ENCODE measurements around the gene ATP7A.

The ATP7A gene

DNA sequence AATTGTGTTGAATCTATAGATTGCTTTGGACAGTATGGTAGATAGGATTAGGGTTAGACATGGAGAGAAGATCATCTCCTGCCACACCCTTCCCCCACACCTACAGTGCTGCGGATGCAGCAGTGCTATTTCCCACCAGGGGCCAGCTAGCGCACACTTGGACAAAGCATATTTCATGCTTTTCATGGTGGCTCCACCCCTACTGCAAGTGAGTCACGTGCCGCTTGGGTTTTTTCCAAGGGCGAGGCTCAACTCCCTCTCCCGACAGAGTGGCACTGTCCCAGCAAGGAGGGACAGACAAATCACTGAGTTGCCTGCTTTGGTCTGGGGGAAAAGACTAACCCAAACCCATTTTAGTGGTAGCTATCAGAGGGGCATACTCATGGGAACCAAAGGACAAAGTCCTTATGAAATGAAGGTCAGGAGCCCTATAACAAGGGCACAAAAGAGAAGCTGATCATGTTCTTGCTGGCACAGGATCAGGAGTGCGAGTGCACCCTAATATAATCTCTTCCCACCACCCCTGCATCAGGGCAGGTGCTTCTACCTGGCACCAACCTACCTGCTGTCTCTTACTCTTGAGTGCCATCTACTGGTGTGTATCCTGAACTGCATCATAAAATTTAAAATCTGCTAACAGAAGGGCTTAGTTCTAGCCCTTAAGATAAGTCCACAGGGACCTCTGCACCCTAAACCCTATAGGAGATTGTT is 114.0 kb downstream of the ATP7A start:
- H3F3A ChIP-seq (ENCODE audit: insufficient read depth, low read length), result no peaks in the 10 kb centered on the region
- TF ChIP-seq CTCF (IDR thresholded peaks at IDR 0.05; ENCODE audit: low read length), result peak; percentile 68
- no peak for TF ChIP-seq EZH2 (IDR thresholded peaks at IDR 0.05; ENCODE audit: borderline replicate concordance, low read length)
- no peak overlapping the region for H3K9ac ChIP-seq (ENCODE audit: low read length)
- H3K4me3 ChIP-seq (ENCODE audit: low read depth, low read length, poor library complexity, severe bottlenecking), result no peak overlapping the region
- no peak overlapping the region for H2AFZ ChIP-seq (ENCODE audit: low read length)
- no peaks in the 10 kb centered on the region for H3K4me1 ChIP-seq (ENCODE audit: insufficient read depth, low read length, severe bottlenecking)
- H3K9me2 ChIP-seq (ENCODE audit: low read depth, low read length), result no peaks in the 10 kb centered on the region
- H3K27me3 ChIP-seq (ENCODE audit: insufficient read depth, low read length), result no peaks in the 10 kb centered on the region
- H3K79me2 ChIP-seq (ENCODE audit: insufficient read depth, low read length), result no peaks in the 10 kb centered on the region
- no peak overlapping the region for H3K27ac ChIP-seq (ENCODE audit: low read depth, low read length, poor library complexity, severe bottlenecking)
- H3K36me3 ChIP-seq (ENCODE audit: insufficient read depth, low read length), result no peaks in the 10 kb centered on the region
- no peaks in the 10 kb centered on the region for H3K9me3 ChIP-seq (ENCODE audit: low read length)
- no peaks in the 10 kb centered on the region for H4K20me1 ChIP-seq (ENCODE audit: insufficient read depth, low read length)
- no peak overlapping the region for H3K4me2 ChIP-seq (ENCODE audit: low read length)

- H3F3A ChIP-seq (ENCODE audit: insufficient read depth, low read length), result no peaks in the 10 kb centered on the region
- H3K4me3 ChIP-seq (ENCODE audit: low read depth, low read length, poor library complexity, severe bottlenecking), result no peak overlapping the region
- no peaks in the 10 kb centered on the region for H3K79me2 ChIP-seq (ENCODE audit: insufficient read depth, low read length)
- H3K4me2 ChIP-seq (ENCODE audit: low read length), result no peak overlapping the region
- no peaks in the 10 kb centered on the region for H3K4me1 ChIP-seq (ENCODE audit: insufficient read depth, low read length, severe bottlenecking)
- no peaks in the 10 kb centered on the region for H3K9me2 ChIP-seq (ENCODE audit: low read depth, low read length)
- no peak overlapping the region for H3K9ac ChIP-seq (ENCODE audit: low read length)
- H2AFZ ChIP-seq (ENCODE audit: low read length), result no peak overlapping the region
- H3K36me3 ChIP-seq (ENCODE audit: insufficient read depth, low read length), result no peaks in the 10 kb centered on the region
- H3K27me3 ChIP-seq (ENCODE audit: insufficient read depth, low read length), result no peaks in the 10 kb centered on the region
- H3K9me3 ChIP-seq (ENCODE audit: low read length), result no peaks in the 10 kb centered on the region
- TF ChIP-seq EZH2 (IDR thresholded peaks at IDR 0.05; ENCODE audit: borderline replicate concordance, low read length) (no peak), CTCF (IDR thresholded peaks at IDR 0.05; ENCODE audit: low read length) (no peak)
- H3K27ac ChIP-seq (ENCODE audit: low read depth, low read length, poor library complexity, severe bottlenecking), result no peak overlapping the region
- H4K20me1 ChIP-seq (ENCODE audit: insufficient read depth, low read length), result no peaks in the 10 kb centered on the region
Observed at GRCh38 chrX:78027798-78028197, 117.3 kb downstream of the ATP7A start.

DNA sequence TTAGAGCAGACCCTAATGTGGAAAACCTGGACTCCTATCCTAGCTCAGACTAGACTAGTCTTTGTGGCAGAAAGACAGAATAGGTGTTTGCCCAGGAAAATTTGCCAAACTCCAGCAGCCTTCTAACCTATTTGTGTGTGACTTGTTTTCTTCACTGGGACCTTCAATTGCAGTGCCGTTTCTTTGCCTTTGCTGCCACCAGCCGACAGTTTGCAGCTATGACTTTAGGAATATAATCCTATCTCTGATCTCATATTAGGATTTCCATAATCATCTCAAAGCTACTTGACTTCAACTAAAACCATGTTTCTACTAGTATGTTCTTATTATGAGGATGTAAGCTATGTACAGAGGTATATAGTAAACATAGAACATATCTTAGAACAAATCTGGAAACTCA is 119.2 kb downstream of the ATP7A start:
- no peaks in the 10 kb centered on the region for H3K27me3 ChIP-seq (ENCODE audit: insufficient read depth, low read length)

More for the DNA sequence above, 119.2 kb downstream of the ATP7A start:
- Histone ChIP-seq H3K79me2 (ENCODE audit: insufficient read depth, low read length) (no peaks in the 10 kb centered on the region), H3K9ac (ENCODE audit: low read length) (no peak overlapping the region), H2AFZ (ENCODE audit: low read length) (no peak overlapping the region), H3K27ac (ENCODE audit: low read depth, low read length, poor library complexity, severe bottlenecking) (no peak overlapping the region), H3K4me3 (ENCODE audit: low read depth, low read length, poor library complexity, severe bottlenecking) (no peak overlapping the region), H3K4me1 (ENCODE audit: insufficient read depth, low read length, severe bottlenecking) (no peaks in the 10 kb centered on the region), H3F3A (ENCODE audit: insufficient read depth, low read length) (no peaks in the 10 kb centered on the region), H3K9me3 (ENCODE audit: low read length) (no peaks in the 10 kb centered on the region), H3K9me2 (ENCODE audit: low read depth, low read length) (no peaks in the 10 kb centered on the region), H4K20me1 (ENCODE audit: insufficient read depth, low read length) (no peaks in the 10 kb centered on the region), H3K4me2 (ENCODE audit: low read length) (no peak overlapping the region), H3K36me3 (ENCODE audit: insufficient read depth, low read length) (no peaks in the 10 kb centered on the region)
- peak; percentile 64 for TF ChIP-seq CTCF (IDR thresholded peaks at IDR 0.05; ENCODE audit: low read length)
- no peak for TF ChIP-seq EZH2 (IDR thresholded peaks at IDR 0.05; ENCODE audit: borderline replicate concordance, low read length)

Measured in OCI-LY1 (cell line).